Endodermal cell (in vitro differentiated cells): ENCODE data around the gene CPLANE2. TPM values are rescaled to one million over a fixed set of nuclear protein-coding genes. Genes with fewer than 3 reads are reported as not detected.

ENCODE experiments used
- DNase-seq: peaks from one replicate; pipeline ENCODE4 v3.0.0-alpha.2; 2017
- H3K27ac ChIP-seq: 2 replicates; pipeline ENCODE4 v1.5.1; 2013; ENCODE audit warnings: mild to moderate bottlenecking, low read depth, low read length, moderate library complexity
- H3K27me3 ChIP-seq: 2 replicates; pipeline ENCODE4 v1.6.1; 2013; ENCODE audit warnings: mild to moderate bottlenecking, low read length, moderate library complexity; ENCODE audit not compliant: insufficient read depth, control insufficient read depth, poor library complexity, severe bottlenecking
- H3K36me3 ChIP-seq: 2 replicates; pipeline ENCODE4 v1.7.0; 2013; ENCODE audit warnings: mild to moderate bottlenecking, low read length, moderate library complexity; ENCODE audit not compliant: control insufficient read depth, insufficient read depth
- H3K4me1 ChIP-seq: one replicate; pipeline ENCODE4 v1.7.0; 2013; ENCODE audit warnings: low read length; ENCODE audit not compliant: control insufficient read depth, insufficient read depth
- H3K4me3 ChIP-seq: 2 replicates; pipeline ENCODE4 v1.5.1; 2013; ENCODE audit warnings: mild to moderate bottlenecking, low read length, moderate library complexity
- H3K9ac ChIP-seq: 2 replicates; pipeline ENCODE4 v1.6.1; 2013; ENCODE audit warnings: mild to moderate bottlenecking, low read length, moderate library complexity; ENCODE audit not compliant: poor library complexity, severe bottlenecking; ENCODE audit errors: extremely low read depth
- H3K9me3 ChIP-seq: 2 replicates; pipeline ENCODE4 v1.6.1; 2013; ENCODE audit warnings: mild to moderate bottlenecking, low read length, moderate library complexity; ENCODE audit not compliant: control insufficient read depth
- H3K27ac Mint-ChIP-seq: 2 replicates; pipeline ENCODE4 v1.8.0; 2020; ENCODE audit warnings: mixed read lengths
- H3K27me3 Mint-ChIP-seq: 2 replicates; pipeline ENCODE4 v1.8.0; 2021; ENCODE audit warnings: mild to moderate bottlenecking, mixed read lengths; ENCODE audit not compliant: insufficient read depth
- H3K36me3 Mint-ChIP-seq: 2 replicates; pipeline ENCODE4 v1.8.0; 2020; ENCODE audit warnings: low read depth, mixed read lengths
- H3K4me1 Mint-ChIP-seq: 2 replicates; pipeline ENCODE4 v1.8.0; 2020; ENCODE audit warnings: mixed read lengths
- H3K4me3 Mint-ChIP-seq: 2 replicates; pipeline ENCODE4 v1.8.0; 2020; ENCODE audit warnings: mild to moderate bottlenecking, moderate library complexity, mixed read lengths
- H3K9me3 Mint-ChIP-seq: 2 replicates; pipeline ENCODE4 v1.8.0; 2020; ENCODE audit warnings: mild to moderate bottlenecking, mixed read lengths
- CTCF ChIP-seq: fragments of 200-600 bp; sonication (generic); conservative IDR thresholded peaks from 2 replicates; pipeline ENCODE4 v1.5.0; 2021; ENCODE audit warnings: antibody characterized with exemption, mild to moderate bottlenecking
- WGBS, 2 experiments: methylation state at CpG; one replicate each; pipeline versions ENCODE4 v1.1.5 to v1.1.7; 2013; ENCODE audit warnings: missing lambda C conversion rate in 2 of 2, mixed read lengths in 1 of 2; ENCODE audit not compliant: insufficient coverage in 1 of 2, insufficient read length in 1 of 2; 5-methylcytosine and 5-hydroxymethylcytosine counted together
- total RNA-seq, 2 donors: library from RNA; stranded (reverse); fragmentation: NEBNext Ultra II Directional in 1 of 2; extraction: Animal tissue kit (Norgen Biotek cat#: 25700) in 1 of 2; gene quantifications; 2 replicates in 1 of 2; 3 replicates in 1 of 2; pipeline ENCODE4 v1.2.1, GENCODE V29; 2021

Gene CPLANE2
- total RNA-seq, 2 donors from 2014 or later: 9.6 to 10.3 TPM

GRCh38 chr1:16231331-16232315 lies 5.4 kb downstream of the CPLANE2 start:
- Histone ChIP-seq H3K9me3 (no peaks in the 10 kb centered on the region), H3K4me3 (no peak overlapping the region), H3K27ac (no peak overlapping the region), H3K4me1 (peaks cover under 1% of the 10 kb centered on the region), H3K36me3 (no peaks in the 10 kb centered on the region), H3K27me3 (peaks cover 29% of the 10 kb centered on the region), H3K9ac (no peak overlapping the region)
- Mint-ChIP-seq H3K36me3 (peaks cover 1% of the 10 kb centered on the region), H3K9me3 (no peaks in the 10 kb centered on the region), H3K4me1 (peaks cover 17% of the 10 kb centered on the region), H3K4me3 (no peak overlapping the region), H3K27me3 (peaks cover 33% of the 10 kb centered on the region), H3K27ac (no peak overlapping the region)
- DNase-seq: no peak
- 91 to 96% methylated on average over 22 to 35 of the region's 35 CpGs for WGBS, 2 experiments
- no peak for TF ChIP-seq CTCF

DNA sequence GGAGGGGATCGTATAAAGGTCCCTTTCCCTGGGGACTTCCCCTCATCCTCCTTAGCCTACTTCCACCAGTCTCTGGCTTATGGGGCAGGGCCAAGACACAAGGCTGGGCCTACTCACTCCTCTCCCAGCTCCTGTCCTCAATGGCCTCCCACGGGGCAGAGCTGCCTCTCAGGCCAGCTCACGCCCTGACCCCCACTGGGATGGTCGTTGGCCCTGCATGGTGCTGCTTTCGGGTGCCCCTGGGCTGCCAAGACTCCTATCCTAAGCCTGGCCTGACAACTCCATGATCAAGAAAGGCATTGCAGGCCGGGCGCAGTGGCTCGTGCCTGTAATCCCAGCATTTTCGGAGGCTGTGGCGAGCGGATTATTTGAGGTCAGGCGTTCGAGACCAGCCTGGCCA lies 6.2 kb downstream of the CPLANE2 start:
- no peaks in the 10 kb centered on the region for H3K36me3 ChIP-seq
- peaks cover 42% of the 10 kb centered on the region for H3K27me3 Mint-ChIP-seq
- no peak overlapping the region for H3K27ac ChIP-seq
- DNase-seq: no peak
- no peaks in the 10 kb centered on the region for H3K9me3 Mint-ChIP-seq
- H3K27ac Mint-ChIP-seq: no peak overlapping the region
- no peaks in the 10 kb centered on the region for H3K9me3 ChIP-seq
- no peak for TF ChIP-seq CTCF
- no peak overlapping the region for H3K9ac ChIP-seq
- H3K4me1 ChIP-seq: peaks cover 4% of the 10 kb centered on the region
- peaks cover 38% of the 10 kb centered on the region for H3K27me3 ChIP-seq
- peaks cover 1% of the 10 kb centered on the region for H3K36me3 Mint-ChIP-seq
- peaks cover 18% of the 10 kb centered on the region for H3K4me1 Mint-ChIP-seq
- 89 to 90% methylated on average over 10 to 13 of the region's 13 CpGs for WGBS, 2 experiments
- no peak overlapping the region for H3K4me3 Mint-ChIP-seq
- H3K4me3 ChIP-seq: no peak overlapping the region

- Histone ChIP-seq H3K4me1 (peaks cover 4% of the 10 kb centered on the region), H3K36me3 (no peaks in the 10 kb centered on the region), H3K4me3 (no peak overlapping the region), H3K27me3 (peaks cover 44% of the 10 kb centered on the region), H3K9me3 (no peaks in the 10 kb centered on the region), H3K27ac (no peak overlapping the region), H3K9ac (no peak overlapping the region)
- H3K27ac Mint-ChIP-seq: no peak overlapping the region
- no peak for DNase-seq
- TF ChIP-seq CTCF: no peak
- H3K9me3 Mint-ChIP-seq: no peaks in the 10 kb centered on the region
- peaks cover 18% of the 10 kb centered on the region for H3K4me1 Mint-ChIP-seq
- peaks cover 1% of the 10 kb centered on the region for H3K36me3 Mint-ChIP-seq
- no peak overlapping the region for H3K4me3 Mint-ChIP-seq
- H3K27me3 Mint-ChIP-seq: peaks cover 47% of the 10 kb centered on the region
- 87 to 100% methylated on average over 6 to 13 of the region's 13 CpGs for WGBS, 2 experiments
These were observed 6.8 kb downstream of the CPLANE2 start for GRCh38 chr1:16229976-16230740.
